ENCODE measurements around the gene ARFGAP2.

- TF ChIP-seq EP300 (IDR thresholded peaks at IDR 0.05; ENCODE audit: borderline replicate concordance in 1 of 2, low read depth in 2 of 2, low read length in 2 of 2) (no peak), POLR2A (IDR thresholded peaks at IDR 0.05; ENCODE audit: control extremely low read depth in 1 of 2, low read depth in 2 of 2, low read length in 2 of 2) (no peak), CTCF (IDR thresholded peaks at IDR 0.05; ENCODE audit: control extremely low read depth in 1 of 3, insufficient read depth in 1 of 3, low read depth in 1 of 3, low read length in 3 of 3) (no peak)
Observed at GRCh38 chr11:47178316-47178715, 1.6 kb upstream of the ARFGAP2 start.
